ENCODE data around the gene STK11. TPM values are rescaled to one million over a fixed set of nuclear protein-coding genes. Genes with fewer than 3 reads are reported as not detected.
"Not testable (repeated sequence)": the region's sequence is repeated elsewhere in the genome, so short reads cannot be mapped to it uniquely, and the experiment has no call there.

Gene STK11
- total RNA-seq, 1 donor from 2014 or later = 72.2 TPM

- DNase-seq (ENCODE audit: low spot score) = no peak
These were observed 31.6 kb downstream of the STK11 start for GRCh38 chr19:1237027-1237659.

GRCh38 chr19:1237754-1238368 lies 32.3 kb downstream of the STK11 start, which contains the start of gene CBARP:
CBARP (minus strand) TSS chr19:1238005; CDS start chr19:1236100, 1,905 bp downstream.
- DNase-seq (ENCODE audit: low spot score) = no peak

- no peak for DNase-seq (ENCODE audit: low spot score)
These were observed 33.1 kb downstream of the STK11 start for GRCh38 chr19:1238369-1239303.

GRCh38 chr19:1239420-1239795 lies 33.8 kb downstream of the STK11 start:
- DNase-seq (ENCODE audit: low spot score) = no peak

- peak; percentile 88 for DNase-seq (ENCODE audit: low spot score)
These were observed 34.5 kb downstream of the STK11 start for GRCh38 chr19:1239796-1240737.

GRCh38 chr19:1240925-1241324 lies 35.3 kb downstream of the STK11 start:
- no peak for DNase-seq (ENCODE audit: low spot score)

GRCh38 chr19:1241417-1242095 lies 36.0 kb downstream of the STK11 start, which contains the start of gene ATP5F1D:
ATP5F1D (plus strand) TSS chr19:1241751; CDS start chr19:1241851, 100 bp downstream.
- peak; percentile 95 for DNase-seq (ENCODE audit: low spot score)

- DNase-seq (ENCODE audit: low spot score) = peak; percentile 89
These were observed 38.5 kb downstream of the STK11 start for GRCh38 chr19:1243768-1244692.

GRCh38 chr19:1244693-1245451 lies 39.3 kb downstream of the STK11 start:
- DNase-seq (ENCODE audit: low spot score) = no peak

GRCh38 chr19:1245494-1246264 lies 40.1 kb downstream of the STK11 start:
- DNase-seq (ENCODE audit: low spot score) = no peak

- DNase-seq (ENCODE audit: low spot score) = not testable (repeated sequence)
These were observed 40.9 kb downstream of the STK11 start for GRCh38 chr19:1246265-1247087.

GRCh38 chr19:1247748-1248138 lies 42.2 kb downstream of the STK11 start:
- DNase-seq (ENCODE audit: low spot score) = no peak

- DNase-seq (ENCODE audit: low spot score) = peak; percentile 83
These were observed 42.7 kb downstream of the STK11 start, which contains the start of gene MIDN for GRCh38 chr19:1248139-1248785. MIDN (plus strand) TSS chr19:1248583; CDS start chr19:1250297, 1,714 bp downstream.

- DNase-seq (ENCODE audit: low spot score) = peak; percentile 69
These were observed 43.3 kb downstream of the STK11 start for GRCh38 chr19:1248786-1249297.

- peak; percentile 96 for DNase-seq (ENCODE audit: low spot score)
These were observed 43.9 kb downstream of the STK11 start for GRCh38 chr19:1249298-1249989.

Measured in mucosa of gallbladder (tissue), 1 donor.